AG08395 (cell line): ENCODE data around the gene FMNL2.
A peak's percentile ranks its signal among the peaks of the same experiment; 100 is the strongest.

Experiments used
- DNase-seq: peaks from one replicate; pipeline ENCODE4 v3.0.0; 2012; ENCODE audit warnings: mixed read lengths, low spot score

FMNL2 gene

GRCh38 chr2:152583512-152584229, 248.7 kb downstream of the FMNL2 start:
- DNase-seq: no peak

- no peak for DNase-seq
These were observed 249.3 kb downstream of the FMNL2 start for GRCh38 chr2:152584301-152584700.

GRCh38 chr2:152585830-152586484, 251.0 kb downstream of the FMNL2 start:
- DNase-seq: peak; percentile 87

GRCh38 chr2:152587187-152587947, 252.4 kb downstream of the FMNL2 start:
- DNase-seq: no peak

- no peak for DNase-seq
These were observed 254.0 kb downstream of the FMNL2 start for GRCh38 chr2:152588998-152589397.

- peak; percentile 5 for DNase-seq
These were observed 259.2 kb downstream of the FMNL2 start for GRCh38 chr2:152594022-152594766.

GRCh38 chr2:152594792-152595191, 259.8 kb downstream of the FMNL2 start:
- peak; percentile 15 for DNase-seq

GRCh38 chr2:152598975-152599759, 264.2 kb downstream of the FMNL2 start:
- no peak for DNase-seq

GRCh38 chr2:152600051-152600657, 265.2 kb downstream of the FMNL2 start:
- no peak for DNase-seq

GRCh38 chr2:152600697-152601096, 265.7 kb downstream of the FMNL2 start:
- no peak for DNase-seq

GRCh38 chr2:152602750-152603149, 267.8 kb downstream of the FMNL2 start:
- no peak for DNase-seq

- no peak for DNase-seq
These were observed 268.2 kb downstream of the FMNL2 start for GRCh38 chr2:152603166-152603565.

- DNase-seq: peak; percentile 15
These were observed 271.1 kb downstream of the FMNL2 start for GRCh38 chr2:152606081-152606480.

- no peak for DNase-seq
These were observed 272.0 kb downstream of the FMNL2 start for GRCh38 chr2:152606941-152607340.

- DNase-seq: no peak
These were observed 272.9 kb downstream of the FMNL2 start for GRCh38 chr2:152607793-152608300.

GRCh38 chr2:152609154-152609553, 274.2 kb downstream of the FMNL2 start:
- DNase-seq: no peak

GRCh38 chr2:152609699-152610098, 274.7 kb downstream of the FMNL2 start:
- no peak for DNase-seq

- DNase-seq: peak; percentile 67
These were observed 276.7 kb downstream of the FMNL2 start for GRCh38 chr2:152611458-152612231.

- peak; percentile 25 for DNase-seq
These were observed 278.3 kb downstream of the FMNL2 start for GRCh38 chr2:152613235-152613634.

GRCh38 chr2:152615177-152615576, 280.2 kb downstream of the FMNL2 start:
- DNase-seq: no peak
